ENCODE data around the gene TUNAR.

The TUNAR gene

DNA sequence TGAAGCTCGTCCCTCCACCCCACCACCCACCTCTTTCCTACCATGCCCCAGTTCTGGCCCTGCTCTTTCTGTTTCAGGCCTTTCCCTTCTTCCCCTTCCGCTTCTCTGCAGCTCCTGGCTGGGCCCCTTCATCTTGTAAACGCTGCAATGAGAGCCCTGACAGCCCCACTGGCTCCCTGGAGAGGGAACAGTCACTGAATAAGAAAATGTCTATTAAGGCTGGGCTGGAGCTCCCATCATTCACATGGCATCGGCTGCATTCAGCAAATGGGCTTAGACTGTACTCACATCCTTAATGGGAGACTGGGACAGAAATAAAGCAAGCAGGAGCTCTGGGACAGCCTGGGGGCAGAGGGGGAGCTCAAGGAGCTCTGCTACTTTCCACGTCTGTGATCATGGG is 45.2 kb upstream of the TUNAR start:
- H3K4me3 ChIP-seq (ENCODE audit: low read depth, low read length): no peak overlapping the region
- DNase-seq: no peak
- no peaks in the 10 kb centered on the region for H3K36me3 ChIP-seq
- H3K9me3 ChIP-seq (ENCODE audit: severe bottlenecking): no peaks in the 10 kb centered on the region
- no peaks in the 10 kb centered on the region for H3K27me3 ChIP-seq (ENCODE audit: insufficient read depth, low read depth, severe bottlenecking)
- H3K27ac ChIP-seq: no peak overlapping the region
- TF ChIP-seq, protein P1, sequence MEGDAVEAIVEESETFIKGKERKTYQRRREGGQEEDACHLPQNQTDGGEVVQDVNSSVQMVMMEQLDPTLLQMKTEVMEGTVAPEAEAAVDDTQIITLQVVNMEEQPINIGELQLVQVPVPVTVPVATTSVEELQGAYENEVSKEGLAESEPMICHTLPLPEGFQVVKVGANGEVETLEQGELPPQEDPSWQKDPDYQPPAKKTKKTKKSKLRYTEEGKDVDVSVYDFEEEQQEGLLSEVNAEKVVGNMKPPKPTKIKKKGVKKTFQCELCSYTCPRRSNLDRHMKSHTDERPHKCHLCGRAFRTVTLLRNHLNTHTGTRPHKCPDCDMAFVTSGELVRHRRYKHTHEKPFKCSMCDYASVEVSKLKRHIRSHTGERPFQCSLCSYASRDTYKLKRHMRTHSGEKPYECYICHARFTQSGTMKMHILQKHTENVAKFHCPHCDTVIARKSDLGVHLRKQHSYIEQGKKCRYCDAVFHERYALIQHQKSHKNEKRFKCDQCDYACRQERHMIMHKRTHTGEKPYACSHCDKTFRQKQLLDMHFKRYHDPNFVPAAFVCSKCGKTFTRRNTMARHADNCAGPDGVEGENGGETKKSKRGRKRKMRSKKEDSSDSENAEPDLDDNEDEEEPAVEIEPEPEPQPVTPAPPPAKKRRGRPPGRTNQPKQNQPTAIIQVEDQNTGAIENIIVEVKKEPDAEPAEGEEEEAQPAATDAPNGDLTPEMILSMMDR (IDR thresholded peaks at IDR 0.05; ENCODE audit: low read depth, low read length): no peak

GRCh38 chr14:95832012-95832411 is 44.6 kb upstream of the TUNAR start:
- TF ChIP-seq, protein P1 (IDR thresholded peaks at IDR 0.05; ENCODE audit: low read depth, low read length): no peak
- H3K27ac ChIP-seq: no peak overlapping the region
- no peaks in the 10 kb centered on the region for H3K27me3 ChIP-seq (ENCODE audit: insufficient read depth, low read depth, severe bottlenecking)
- H3K9me3 ChIP-seq (ENCODE audit: severe bottlenecking): no peaks in the 10 kb centered on the region
- no peak overlapping the region for H3K4me3 ChIP-seq (ENCODE audit: low read depth, low read length)
- DNase-seq: no peak
- no peaks in the 10 kb centered on the region for H3K36me3 ChIP-seq

DNA sequence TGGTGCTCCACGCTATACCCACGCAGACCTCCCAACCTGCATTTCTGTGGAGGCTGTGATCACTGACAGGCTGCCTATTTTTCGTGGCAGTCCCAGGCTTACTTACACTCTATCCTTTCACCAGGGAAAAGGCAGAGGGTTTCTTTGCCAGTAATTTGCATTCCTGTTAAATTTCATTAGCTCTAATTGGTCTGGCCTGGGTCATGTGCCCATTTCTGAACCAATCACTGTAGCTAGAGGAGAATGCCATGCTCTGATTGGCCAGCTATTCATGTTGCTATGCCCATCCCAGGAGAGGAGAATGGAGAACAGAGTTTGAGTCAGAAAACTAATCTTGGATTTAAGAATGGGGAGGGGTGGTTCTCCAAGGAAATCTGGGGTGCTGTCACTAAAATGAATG is 43.2 kb upstream of the TUNAR start:
- Histone ChIP-seq H3K36me3 (no peaks in the 10 kb centered on the region), H3K9me3 (ENCODE audit: severe bottlenecking) (no peaks in the 10 kb centered on the region), H3K27ac (no peak overlapping the region), H3K27me3 (ENCODE audit: insufficient read depth, low read depth, severe bottlenecking) (no peaks in the 10 kb centered on the region), H3K4me3 (ENCODE audit: low read depth, low read length) (no peak overlapping the region)
- DNase-seq: no peak
- TF ChIP-seq, protein P1 (IDR thresholded peaks at IDR 0.05; ENCODE audit: low read depth, low read length): no peak

DNA sequence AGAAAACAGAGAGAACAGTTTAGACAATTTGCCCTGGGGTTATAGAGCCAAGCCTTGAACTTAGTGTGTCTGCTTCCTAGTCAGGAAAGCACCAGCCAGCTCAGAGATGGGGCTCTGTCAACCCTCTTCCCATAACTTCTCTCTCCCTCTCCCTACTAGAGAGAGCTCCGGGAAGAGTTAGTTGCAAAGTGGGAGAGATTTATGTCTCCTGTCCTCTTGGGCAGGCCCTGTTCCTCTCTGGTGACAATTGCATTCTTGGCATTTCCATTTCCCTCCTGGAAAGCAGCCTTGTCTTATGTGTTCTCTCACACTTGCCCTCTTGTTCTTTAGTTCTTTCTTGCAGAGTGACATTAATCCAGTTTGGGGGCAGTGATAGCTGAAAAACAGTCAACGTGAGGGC is 42.1 kb upstream of the TUNAR start:
- H3K36me3 ChIP-seq: no peaks in the 10 kb centered on the region
- no peaks in the 10 kb centered on the region for H3K9me3 ChIP-seq (ENCODE audit: severe bottlenecking)
- no peaks in the 10 kb centered on the region for H3K27me3 ChIP-seq (ENCODE audit: insufficient read depth, low read depth, severe bottlenecking)
- H3K4me3 ChIP-seq (ENCODE audit: low read depth, low read length): no peak overlapping the region
- DNase-seq: no peak
- TF ChIP-seq, protein P1 (IDR thresholded peaks at IDR 0.05; ENCODE audit: low read depth, low read length): no peak
- H3K27ac ChIP-seq: no peak overlapping the region

- TF ChIP-seq, protein P1 (IDR thresholded peaks at IDR 0.05; ENCODE audit: low read depth, low read length): no peak
- H3K36me3 ChIP-seq: no peaks in the 10 kb centered on the region
- H3K27me3 ChIP-seq (ENCODE audit: insufficient read depth, low read depth, severe bottlenecking): no peaks in the 10 kb centered on the region
- no peak overlapping the region for H3K4me3 ChIP-seq (ENCODE audit: low read depth, low read length)
- DNase-seq: no peak
- H3K9me3 ChIP-seq (ENCODE audit: severe bottlenecking): no peaks in the 10 kb centered on the region
- no peak overlapping the region for H3K27ac ChIP-seq
Measured at GRCh38 chr14:95835121-95835730, 41.4 kb upstream of the TUNAR start.

- H3K4me3 ChIP-seq (ENCODE audit: low read depth, low read length): no peak overlapping the region
- TF ChIP-seq, protein P1 (IDR thresholded peaks at IDR 0.05; ENCODE audit: low read depth, low read length): no peak
- no peak for DNase-seq
- no peaks in the 10 kb centered on the region for H3K36me3 ChIP-seq
- H3K27ac ChIP-seq: no peak overlapping the region
- no peaks in the 10 kb centered on the region for H3K27me3 ChIP-seq (ENCODE audit: insufficient read depth, low read depth, severe bottlenecking)
- H3K9me3 ChIP-seq (ENCODE audit: severe bottlenecking): no peaks in the 10 kb centered on the region
Measured at GRCh38 chr14:95838862-95839261, 37.8 kb upstream of the TUNAR start.
